B cell (primary cell): ENCODE data around the gene PVR. TPM values are rescaled to one million over a fixed set of nuclear protein-coding genes. Genes with fewer than 3 reads are reported as not detected.

Source experiments
- ATAC-seq: fragments of 200-7000 bp; cut with Tn5 transposase; one replicate; pipeline ENCODE4 v1.10.0; 2021; ENCODE audit warnings: low read depth, mild to moderate bottlenecking, moderate number of reproducible peaks, moderate library complexity
- CTCF ChIA-PET: fragments of 350-600 bp; sonication (Branson Sonifier 250); formaldehyde crosslinking; loops from one replicate; lab custom pipeline; 2021; ENCODE audit warnings: antibody characterized with exemption, inconsistent platforms; lab: Charles Lee
- POLR2A ChIA-PET: fragments of 350-600 bp; sonication (Branson Sonifier 250); formaldehyde crosslinking; loops from one replicate; lab custom pipeline; 2021; ENCODE audit warnings: antibody characterized with exemption; lab: Charles Lee
- DNase-seq: peaks from one replicate; pipeline ENCODE4 v3.0.0; 2013
- H2AFZ ChIP-seq: 2 replicates; pipeline ENCODE4 v1.6.1; 2012; ENCODE audit warnings: mild to moderate bottlenecking, low read depth, low read length; ENCODE audit not compliant: insufficient read depth, poor library complexity, severe bottlenecking
- H3K27ac ChIP-seq, 2 donors: 1 replicate in 1 of 2; 2 replicates in 1 of 2; pipeline ENCODE4 v1.5.1; 2012 to 2013; ENCODE audit warnings: low read length in 2 of 2, mild to moderate bottlenecking in 2 of 2, moderate library complexity in 1 of 2
- H3K27me3 ChIP-seq, 4 experiments: fragments of 200-600 bp in 1 of 4; sonication (generic) in 1 of 4; replicated peaks in 1 of 4; 1 replicate in 2 of 4; 2 replicates in 2 of 4; pipeline versions ENCODE4 v1.6.1 to v1.7.0; 2013 to 2016; ENCODE audit warnings: low read length in 3 of 4, mild to moderate bottlenecking in 2 of 4, mixed read lengths in 1 of 4, moderate library complexity in 1 of 4; ENCODE audit not compliant: insufficient read depth in 4 of 4, control insufficient read depth in 3 of 4; ENCODE audit errors: control extremely low read depth in 1 of 4
- H3K36me3 ChIP-seq, 2 experiments: replicated peaks in 1 of 2; 1 replicate in 1 of 2; 2 replicates in 1 of 2; pipeline versions ENCODE4 v1.6.1 to v1.7.1; 2013; ENCODE audit warnings: low read length in 1 of 2; ENCODE audit not compliant: insufficient read depth in 2 of 2, control insufficient read depth in 1 of 2; ENCODE audit errors: control extremely low read depth in 1 of 2, extremely low read depth in 1 of 2
- H3K4me1 ChIP-seq, 2 donors: fragments of 200-600 bp in 1 of 2; sonication (generic) in 1 of 2; 1 replicate in 1 of 2; 2 replicates in 1 of 2; pipeline versions ENCODE4 v1.5.1 to v1.6.1; 2013 to 2017; ENCODE audit warnings: low read length in 2 of 2; ENCODE audit not compliant: control insufficient read depth in 2 of 2, insufficient read depth in 2 of 2
- H3K4me2 ChIP-seq: replicated peaks from 2 replicates; pipeline ENCODE3; 2012; ENCODE audit warnings: mild to moderate bottlenecking, low read depth, low read length; ENCODE audit not compliant: poor library complexity, severe bottlenecking
- H3K4me3 ChIP-seq, 5 experiments: fragments of 200-600 bp in 1 of 5; sonication (generic) in 1 of 5; 1 replicate in 3 of 5; 2 replicates in 2 of 5; pipeline versions ENCODE4 v1.5.1 to v1.7.0; 2011 to 2016; ENCODE audit warnings: low read length in 4 of 5, mild to moderate bottlenecking in 4 of 5, low read depth in 2 of 5, control low read depth in 1 of 5, moderate library complexity in 1 of 5; ENCODE audit not compliant: insufficient read depth in 1 of 5; ENCODE audit errors: control extremely low read depth in 1 of 5, extremely low read depth in 1 of 5
- H3K79me2 ChIP-seq: fragments of 200-600 bp; sonication (generic); one replicate; pipeline ENCODE4 v1.6.0; 2016; ENCODE audit warnings: low read length; ENCODE audit not compliant: control insufficient read depth, insufficient read depth
- H3K9ac ChIP-seq: fragments of 200-600 bp; sonication (generic); 2 replicates; pipeline ENCODE4 v1.6.1; 2017; ENCODE audit warnings: mild to moderate bottlenecking, low read length, moderate library complexity
- H3K9me3 ChIP-seq, 3 donors: one replicate each; pipeline versions ENCODE4 v1.6.1 to v1.7.1; 2013; ENCODE audit warnings: low read length in 2 of 3; ENCODE audit not compliant: control insufficient read depth in 2 of 3, insufficient read depth in 1 of 3; ENCODE audit errors: control extremely low read depth in 1 of 3
- H4K20me1 ChIP-seq: 2 replicates; pipeline ENCODE4 v1.6.0; 2012; ENCODE audit warnings: mild to moderate bottlenecking, low read length; ENCODE audit not compliant: insufficient read depth, control insufficient read depth, poor library complexity, severe bottlenecking
- H3K27ac Mint-ChIP-seq: one replicate; pipeline ENCODE4 v1.8.0; 2021; ENCODE audit warnings: mixed read lengths
- H3K27me3 Mint-ChIP-seq: one replicate; pipeline ENCODE4 v1.8.0; 2021; ENCODE audit warnings: mixed read lengths
- H3K4me1 Mint-ChIP-seq: one replicate; pipeline ENCODE4 v1.8.0; 2021; ENCODE audit warnings: mixed read lengths
- H3K4me3 Mint-ChIP-seq: one replicate; pipeline ENCODE4 v1.8.0; 2021; ENCODE audit warnings: mixed read lengths
- H3K9me3 Mint-ChIP-seq: one replicate; pipeline ENCODE4 v1.8.0; 2022; ENCODE audit warnings: mixed read lengths; ENCODE audit not compliant: insufficient read depth
- CTCF ChIP-seq: fragments of 200-600 bp; IDR thresholded peaks from one replicate; pipeline ENCODE4 v1.8.0; 2022; ENCODE audit warnings: antibody characterized with exemption, mild to moderate bottlenecking
- EZH2 ChIP-seq: IDR thresholded peaks from 2 replicates; pipeline ENCODE4 v1.6.1; 2012; ENCODE audit warnings: borderline replicate concordance, low read depth, mild to moderate bottlenecking, moderate library complexity, low read length; ENCODE audit not compliant: insufficient read depth, poor library complexity, severe bottlenecking
- WGBS: methylation state at CpG from one replicate; pipeline ENCODE4 v1.1.5; 2013; ENCODE audit warnings: missing lambda C conversion rate; ENCODE audit not compliant: insufficient coverage; 5-methylcytosine and 5-hydroxymethylcytosine counted together
- intact Hi-C: fragments of 100-400 bp; cut with micrococcal nuclease; formaldehyde crosslinking; loops from one replicate; pipeline ENCODE4 v1.10.0; 2022
- polyA plus RNA-seq: library from polyadenylated mRNA; depleted of rRNA; stranded (reverse); fragments of >200 nt; gene quantifications from 2 replicates; pipeline ENCODE4 v1.2.3, GENCODE V29; 2012
- total RNA-seq, 2 donors: library from RNA; stranded (reverse); fragments of 120-200 nt in 1 of 2; gene quantifications; 1 replicate in 1 of 2; 2 replicates in 1 of 2; pipeline versions ENCODE4 v1.2.3 to v1.2.4, GENCODE V29; 2013 to 2022

The PVR gene
- total and polyA plus RNA-seq, 2 donors (not counting 1 experiment from before 2014, with no cell fraction given): 0.09 to 0.67 TPM

GRCh38 chr19:44649578-44650145, 6.0 kb downstream of the PVR start:
- POLR2A ChIA-PET: no interaction called here
- ATAC-seq: no peak

More at GRCh38 chr19:44649578-44650145, 6.0 kb downstream of the PVR start:
- Histone ChIP-seq H3K4me2 (no peak overlapping the region), H3K27ac (no peak overlapping the region), H3K4me3 (no peak overlapping the region), H3K4me1 (peaks cover 7 to 11% of the 10 kb centered on the region in 2 donors), H3K79me2 (no peaks in the 10 kb centered on the region), H3K9me3 (peaks cover 0 to 4% (median 0%) of the 10 kb centered on the region in 3 donors), H4K20me1 (no peaks in the 10 kb centered on the region), H3K36me3 (no peaks in the 10 kb centered on the region), H2AFZ (no peak overlapping the region), H3K9ac (no peak overlapping the region), H3K27me3 (peaks cover 0 to 14% (median 6%) of the 10 kb centered on the region in 4 experiments)
- no peak for TF ChIP-seq CTCF
- TF ChIP-seq EZH2: no peak
- 96% methylated on average over 13 of the region's 15 CpGs for WGBS
- intact Hi-C loops: loop anchor here (5.0 to 10.0 kb wide), 2 partner anchors 147 to 195 kb away; partner anchors contain the start of genes NECTIN2 and ZNF180
- Mint-ChIP-seq H3K27ac (no peak overlapping the region), H3K4me1 (peaks cover 10% of the 10 kb centered on the region), H3K9me3 (no peaks in the 10 kb centered on the region), H3K4me3 (no peak overlapping the region), H3K27me3 (peaks cover 22% of the 10 kb centered on the region)
- no peak for DNase-seq
- CTCF ChIA-PET: interaction anchor here (1.4 kb wide), 1 partner anchor 121 kb away, joined by 3 read pairs; no protein-coding TSS in a partner anchor
